ENCODE results near the gene HYCC1.
"Not testable (repeated sequence)": the region's sequence is repeated elsewhere in the genome, so short reads cannot be mapped to it uniquely, and the experiment has no call there.

The HYCC1 gene

DNA sequence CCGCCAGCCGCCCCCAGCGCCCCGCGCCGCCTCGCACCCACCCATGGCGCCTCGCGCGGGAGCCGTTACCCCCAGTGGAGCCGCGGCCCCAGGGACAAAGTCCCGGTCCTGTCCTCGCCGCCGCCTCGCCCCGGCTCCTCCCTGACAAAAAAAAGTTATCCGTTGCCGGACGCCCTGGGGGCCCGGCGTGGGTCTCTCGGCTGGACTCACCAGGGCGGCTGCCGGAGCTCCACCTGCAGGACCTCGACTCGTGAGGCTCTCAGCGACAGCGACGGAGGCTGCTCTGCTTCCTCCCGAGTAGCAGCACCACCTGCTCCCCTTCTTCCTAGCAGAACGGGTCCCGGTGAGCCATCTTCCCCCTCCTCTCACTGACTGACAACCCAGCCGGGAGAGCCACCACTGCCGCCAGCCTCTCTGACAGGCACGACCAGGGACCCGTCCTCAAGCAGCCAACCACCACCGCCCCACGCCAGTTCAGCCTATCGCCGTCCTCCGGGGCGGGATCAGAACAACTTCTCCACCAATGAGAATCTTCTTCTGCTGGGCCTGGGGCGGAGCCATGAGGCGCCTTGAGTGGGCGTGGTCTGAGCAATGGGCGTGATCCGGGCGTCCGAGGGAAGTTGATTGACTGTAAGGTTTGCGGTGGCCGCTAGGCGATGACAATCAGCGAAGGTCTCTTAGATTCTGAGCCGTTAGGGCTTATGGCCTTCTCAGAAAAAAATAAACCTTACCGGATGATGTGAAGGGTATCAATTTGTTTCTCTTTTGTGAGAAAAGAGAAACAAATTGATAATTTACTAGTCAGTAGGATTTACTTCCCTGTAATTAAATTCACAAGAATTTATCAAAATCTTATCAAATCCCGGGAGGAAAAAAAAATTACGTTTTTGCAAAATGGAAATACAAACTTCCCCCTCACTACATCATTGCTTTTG, at the start of gene HYCC1:
TSS of gene HYCC1 (minus strand) at position 416 of the 935 bp plus-strand sequence. CDS start 23,019 bp downstream, outside the sequence.
- Histone ChIP-seq H3K27me3 (replicated peaks) (no peaks in the 10 kb centered on the region), H3K4me3 (ENCODE audit: low read depth, low read length) (peak within 1 kb of the TSS; percentile 80), H3K36me3 (replicated peaks) (no peaks in the 10 kb centered on the region), H3K27ac (peak within 1 kb of the TSS; percentile 12)
- in situ Hi-C loops (cut with HindIII; ENCODE audit: low pct_ligation_motif_present, low sequenced_read_pairs) = no loop called here
- TF ChIP-seq, protein P1, sequence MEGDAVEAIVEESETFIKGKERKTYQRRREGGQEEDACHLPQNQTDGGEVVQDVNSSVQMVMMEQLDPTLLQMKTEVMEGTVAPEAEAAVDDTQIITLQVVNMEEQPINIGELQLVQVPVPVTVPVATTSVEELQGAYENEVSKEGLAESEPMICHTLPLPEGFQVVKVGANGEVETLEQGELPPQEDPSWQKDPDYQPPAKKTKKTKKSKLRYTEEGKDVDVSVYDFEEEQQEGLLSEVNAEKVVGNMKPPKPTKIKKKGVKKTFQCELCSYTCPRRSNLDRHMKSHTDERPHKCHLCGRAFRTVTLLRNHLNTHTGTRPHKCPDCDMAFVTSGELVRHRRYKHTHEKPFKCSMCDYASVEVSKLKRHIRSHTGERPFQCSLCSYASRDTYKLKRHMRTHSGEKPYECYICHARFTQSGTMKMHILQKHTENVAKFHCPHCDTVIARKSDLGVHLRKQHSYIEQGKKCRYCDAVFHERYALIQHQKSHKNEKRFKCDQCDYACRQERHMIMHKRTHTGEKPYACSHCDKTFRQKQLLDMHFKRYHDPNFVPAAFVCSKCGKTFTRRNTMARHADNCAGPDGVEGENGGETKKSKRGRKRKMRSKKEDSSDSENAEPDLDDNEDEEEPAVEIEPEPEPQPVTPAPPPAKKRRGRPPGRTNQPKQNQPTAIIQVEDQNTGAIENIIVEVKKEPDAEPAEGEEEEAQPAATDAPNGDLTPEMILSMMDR (IDR thresholded peaks at IDR 0.05; ENCODE audit: low read depth, low read length, missing control alignments) = peak; percentile 73
- DNase-seq = peak; percentile 99

DNA sequence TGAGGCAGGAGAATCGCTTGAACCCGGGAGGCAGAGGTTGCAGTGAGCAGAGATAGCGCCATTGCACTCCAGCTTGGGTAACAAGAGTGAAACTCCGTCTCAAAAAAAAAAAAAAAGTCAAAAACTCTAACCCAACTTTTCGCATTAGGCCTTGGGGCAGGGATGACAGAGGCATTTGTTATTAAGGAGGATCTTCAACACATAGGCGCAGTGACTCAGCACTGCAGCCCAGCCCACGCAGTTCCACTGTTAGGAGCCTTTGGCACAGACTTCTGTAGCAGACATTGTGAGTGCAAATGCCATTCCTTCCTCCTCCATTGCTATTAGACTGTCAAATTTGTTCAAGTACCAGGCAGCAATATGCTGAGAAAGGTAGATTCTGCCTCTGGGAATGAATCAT, 48.5 kb upstream of the HYCC1 start:
- in situ Hi-C loops (cut with HindIII; ENCODE audit: low pct_ligation_motif_present, low sequenced_read_pairs) = loop anchor here (25.0 kb wide), 2 partner anchors 200 to 500 kb away; no protein-coding TSS in a partner anchor
- H3K36me3 ChIP-seq (replicated peaks) = no peaks in the 10 kb centered on the region
- no peak overlapping the region for H3K4me3 ChIP-seq (ENCODE audit: low read depth, low read length)
- H3K27ac ChIP-seq = no peak overlapping the region
- DNase-seq = no peak
- TF ChIP-seq, protein P1 (IDR thresholded peaks at IDR 0.05; ENCODE audit: low read depth, low read length, missing control alignments) = no peak
- H3K27me3 ChIP-seq (replicated peaks) = no peaks in the 10 kb centered on the region

DNA sequence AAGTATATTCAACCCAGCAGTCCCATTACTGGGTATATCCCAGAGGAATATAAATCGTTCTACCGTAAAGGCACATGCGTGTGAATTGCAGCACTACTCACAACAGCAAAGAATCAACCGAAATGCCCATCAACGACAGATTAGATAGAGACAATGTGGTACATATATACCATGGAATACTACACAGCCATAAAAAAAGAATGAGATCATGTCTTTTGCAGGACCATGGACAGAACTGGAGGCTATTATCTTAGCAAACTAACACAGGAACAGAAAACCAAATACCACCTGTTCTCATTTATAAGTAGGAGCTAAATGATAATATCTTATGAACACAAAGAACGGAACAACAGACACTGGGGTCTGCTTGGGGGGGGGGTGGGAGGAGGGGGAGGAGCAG, 47.4 kb upstream of the HYCC1 start:
- Histone ChIP-seq H3K27ac (no peak overlapping the region), H3K27me3 (replicated peaks) (no peaks in the 10 kb centered on the region), H3K36me3 (replicated peaks) (no peaks in the 10 kb centered on the region), H3K4me3 (ENCODE audit: low read depth, low read length) (no peak overlapping the region)
- TF ChIP-seq, protein P1 (IDR thresholded peaks at IDR 0.05; ENCODE audit: low read depth, low read length, missing control alignments) = no peak
- in situ Hi-C loops (cut with HindIII; ENCODE audit: low pct_ligation_motif_present, low sequenced_read_pairs) = loop anchor here (25.0 kb wide), 2 partner anchors 199 to 499 kb away; no protein-coding TSS in a partner anchor
- no peak for DNase-seq

DNA sequence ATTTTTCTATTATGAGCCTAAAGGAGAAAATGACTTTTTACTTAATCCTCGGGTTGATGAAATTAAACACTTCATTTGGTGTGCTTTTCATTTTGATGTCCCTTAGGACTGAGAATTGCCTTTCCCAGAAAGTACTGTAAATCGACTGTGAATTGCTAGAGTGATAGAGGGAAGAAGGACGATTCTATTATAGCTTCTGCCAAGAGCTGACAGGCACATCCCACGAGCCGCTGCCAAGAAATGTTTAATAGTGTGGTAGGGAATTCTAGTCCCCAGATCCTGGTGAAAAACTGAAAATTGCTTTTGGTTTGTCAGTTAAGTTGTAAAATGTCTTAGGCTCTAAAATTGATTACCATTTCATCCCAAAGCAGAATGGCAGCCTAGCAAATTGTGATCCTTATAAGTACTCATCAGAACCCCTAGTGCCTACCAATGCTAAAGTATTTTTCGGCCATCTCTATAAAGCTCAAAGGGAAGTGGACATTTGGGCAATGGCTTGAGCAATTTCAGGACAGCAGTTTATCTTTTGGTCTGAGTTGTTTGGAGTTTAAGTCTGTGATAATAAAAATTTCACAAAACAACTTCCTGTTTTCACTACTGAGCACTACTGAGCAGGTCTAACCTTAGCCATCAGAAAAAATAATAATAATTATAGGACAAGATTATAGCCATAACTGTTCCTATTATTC, 44.6 kb upstream of the HYCC1 start:
- TF ChIP-seq, protein P1 (IDR thresholded peaks at IDR 0.05; ENCODE audit: low read depth, low read length, missing control alignments) = no peak
- Histone ChIP-seq H3K27ac (no peak overlapping the region), H3K4me3 (ENCODE audit: low read depth, low read length) (no peak overlapping the region), H3K27me3 (replicated peaks) (no peaks in the 10 kb centered on the region), H3K36me3 (replicated peaks) (no peaks in the 10 kb centered on the region)
- DNase-seq = no peak
- in situ Hi-C loops (cut with HindIII; ENCODE audit: low pct_ligation_motif_present, low sequenced_read_pairs) = loop anchor here (25.0 kb wide), 2 partner anchors 196 to 496 kb away; no protein-coding TSS in a partner anchor

DNA sequence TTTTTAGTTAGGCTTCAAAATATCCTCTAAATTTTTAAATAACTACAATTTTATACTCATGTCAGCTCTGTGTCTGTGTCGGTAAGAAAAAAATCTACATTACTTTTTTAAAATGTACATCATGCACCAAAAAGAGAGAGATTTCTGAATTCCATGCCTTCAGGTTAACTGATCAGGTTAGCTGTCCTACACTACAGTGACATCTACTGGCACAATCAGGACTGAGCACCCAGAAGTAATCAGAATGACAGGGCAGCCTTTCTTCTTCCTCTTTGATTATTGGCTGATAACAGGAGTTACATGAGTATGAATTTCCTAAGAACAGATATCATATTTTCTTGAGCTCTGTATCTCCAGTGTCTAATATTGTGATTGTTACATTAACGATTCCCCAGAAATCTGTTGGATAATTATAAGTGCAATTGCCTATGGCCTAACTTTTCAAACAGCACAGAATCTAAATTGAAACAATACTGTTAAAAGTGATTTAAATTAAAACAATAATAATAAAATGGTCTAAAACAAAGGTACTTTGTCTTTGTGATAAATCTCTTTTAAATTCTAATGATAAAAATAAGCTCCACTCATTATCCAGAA, 41.8 kb upstream of the HYCC1 start:
- TF ChIP-seq, protein P1 (IDR thresholded peaks at IDR 0.05; ENCODE audit: low read depth, low read length, missing control alignments) = peak; percentile 89
- peak; percentile 73 for DNase-seq
- H3K4me3 ChIP-seq (ENCODE audit: low read depth, low read length) = no peak overlapping the region

DNA sequence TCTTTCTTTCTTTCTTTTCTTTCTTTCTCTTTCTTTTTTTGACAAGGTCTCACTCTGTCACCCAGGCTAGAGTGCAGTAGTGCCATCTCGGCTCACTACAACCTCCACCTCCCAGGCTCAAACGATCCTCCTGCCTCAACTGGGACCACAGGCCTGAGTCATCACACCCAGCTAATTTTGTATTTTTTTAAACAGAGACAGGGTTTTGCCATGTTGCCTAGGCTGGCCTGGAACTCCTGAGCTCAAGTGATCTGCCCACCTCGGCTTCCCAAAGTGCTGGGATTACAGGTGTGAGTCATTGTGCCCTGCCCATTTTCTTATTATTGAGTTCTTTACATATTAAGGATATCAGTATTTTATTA, 37.2 kb upstream of the HYCC1 start:
- not testable (repeated sequence) for H3K27me3 ChIP-seq (replicated peaks); DNase-seq; H3K36me3 ChIP-seq (replicated peaks); H3K27ac ChIP-seq; H3K4me3 ChIP-seq (ENCODE audit: low read depth, low read length)
- in situ Hi-C loops (cut with HindIII; ENCODE audit: low pct_ligation_motif_present, low sequenced_read_pairs) = loop anchor here (25.0 kb wide), 2 partner anchors 189 to 489 kb away; no protein-coding TSS in a partner anchor

More for the DNA sequence above, 41.8 kb upstream of the HYCC1 start:
- Histone ChIP-seq H3K27ac (no peak overlapping the region), H3K27me3 (replicated peaks) (no peaks in the 10 kb centered on the region), H3K36me3 (replicated peaks) (no peaks in the 10 kb centered on the region)
- in situ Hi-C loops (cut with HindIII; ENCODE audit: low pct_ligation_motif_present, low sequenced_read_pairs) = loop anchor here (25.0 kb wide), 2 partner anchors 193 to 493 kb away; no protein-coding TSS in a partner anchor

DNA sequence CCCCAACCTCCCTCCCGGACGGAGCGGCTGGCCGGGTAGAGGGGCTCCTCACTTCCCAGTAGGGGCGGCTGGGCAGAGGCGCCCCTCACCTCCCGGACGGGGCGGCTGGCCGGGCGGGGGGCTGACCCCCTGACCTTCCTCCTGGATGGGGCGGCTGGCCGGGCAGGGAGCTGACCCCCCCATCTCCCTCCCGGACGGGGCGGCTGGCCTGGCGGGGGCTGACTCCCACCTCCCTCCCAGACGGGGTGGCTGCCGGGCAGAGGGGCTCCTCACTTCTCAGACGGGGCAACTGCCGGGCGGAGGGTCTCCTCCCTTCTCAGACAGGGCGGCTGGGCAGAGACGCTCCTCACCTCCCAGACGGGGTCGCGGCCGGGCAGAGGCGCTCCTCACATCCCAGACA, 32.4 kb upstream of the HYCC1 start:
- H3K36me3 ChIP-seq (replicated peaks); in situ Hi-C loops (cut with HindIII; ENCODE audit: low pct_ligation_motif_present, low sequenced_read_pairs); H3K27ac ChIP-seq; DNase-seq; H3K4me3 ChIP-seq (ENCODE audit: low read depth, low read length); H3K27me3 ChIP-seq (replicated peaks): not testable (repeated sequence)

DNA sequence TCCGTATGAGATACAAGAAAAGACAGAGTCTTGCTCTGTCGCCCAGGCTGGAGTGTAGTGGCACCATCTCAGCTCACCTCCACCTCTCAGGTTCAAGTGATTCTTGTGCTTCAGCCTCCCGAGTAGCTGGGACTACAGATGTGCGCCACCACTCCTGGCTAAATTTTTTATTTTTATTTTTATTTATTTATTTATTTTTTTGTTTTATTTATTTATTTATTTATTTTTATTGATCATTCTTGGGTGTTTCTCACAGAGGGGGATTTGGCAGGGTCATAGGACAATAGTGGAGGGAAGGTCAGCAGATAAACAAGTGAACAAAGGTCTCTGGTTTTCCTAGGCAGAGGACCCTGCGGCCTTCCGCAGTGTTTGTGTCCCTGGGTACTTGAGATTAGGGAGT, 31.2 kb upstream of the HYCC1 start:
- H3K27ac ChIP-seq; in situ Hi-C loops (cut with HindIII; ENCODE audit: low pct_ligation_motif_present, low sequenced_read_pairs); H3K4me3 ChIP-seq (ENCODE audit: low read depth, low read length); DNase-seq; H3K36me3 ChIP-seq (replicated peaks); H3K27me3 ChIP-seq (replicated peaks): not testable (repeated sequence)

Data from brain microvascular endothelial cell (primary cell).